BLaER1 (cell line): Measurements from ENCODE around the gene CPSF7.
A peak's percentile ranks its signal among the peaks of the same experiment; 100 is the strongest.
"Not testable (repeated sequence)": the region's sequence is repeated elsewhere in the genome, so short reads cannot be mapped to it uniquely, and the experiment has no call there.

ENCODE experiments used
- H3K27ac ChIP-seq: shearing (Covaris generic); formaldehyde crosslinking; 2 replicates; pipeline ENCODE4 v1.8.1; 2022
- H3K27me3 ChIP-seq: shearing (Covaris generic); formaldehyde crosslinking; 2 replicates; pipeline ENCODE4 v1.8.1; 2022
- H3K36me3 ChIP-seq: shearing (Covaris generic); formaldehyde crosslinking; 2 replicates; pipeline ENCODE4 v1.8.1; 2022
- H3K4me1 ChIP-seq: shearing (Covaris generic); formaldehyde crosslinking; 2 replicates; pipeline ENCODE4 v1.8.1; 2022
- H3K4me2 ChIP-seq: shearing (Covaris generic); formaldehyde crosslinking; 2 replicates; pipeline ENCODE4 v1.8.1; 2022
- H3K4me3 ChIP-seq: shearing (Covaris generic); formaldehyde crosslinking; 2 replicates; pipeline ENCODE4 v1.8.1; 2022
- H3K9ac ChIP-seq: shearing (Covaris generic); formaldehyde crosslinking; 2 replicates; pipeline ENCODE4 v1.8.1; 2022
- H3K9me3 ChIP-seq: shearing (Covaris generic); formaldehyde crosslinking; 2 replicates; pipeline ENCODE4 v1.8.1; 2022
- H4K20me1 ChIP-seq: shearing (Covaris generic); formaldehyde crosslinking; 2 replicates; pipeline ENCODE4 v1.8.1; 2022
- Cebpa-rat ChIP-seq: shearing (Covaris generic); IDR thresholded peaks from 2 replicates; pipeline ENCODE4 v1.8.1; 2022

CPSF7 gene

GRCh38 chr11:61401173-61401572 lies 28.6 kb downstream of the CPSF7 start:
- no peak for TF ChIP-seq Cebpa-rat
- Histone ChIP-seq H3K9ac (no peak overlapping the region), H4K20me1 (peaks cover 31% of the 10 kb centered on the region), H3K9me3 (no peaks in the 10 kb centered on the region), H3K4me1 (no peaks in the 10 kb centered on the region), H3K27me3 (no peaks in the 10 kb centered on the region), H3K4me2 (no peak overlapping the region), H3K4me3 (no peak overlapping the region), H3K27ac (no peak overlapping the region), H3K36me3 (peaks cover 65% of the 10 kb centered on the region)

- TF ChIP-seq Cebpa-rat: no peak
- Histone ChIP-seq H3K4me1 (peaks cover 11% of the 10 kb centered on the region; the same call in 1 of the 2 replicates), H3K9me3 (no peaks in the 10 kb centered on the region), H3K4me3 (peak overlapping the region; percentile 67), H3K9ac (no peak overlapping the region; the same call in 1 of the 2 replicates), H4K20me1 (no peaks in the 10 kb centered on the region), H3K27ac (no peak overlapping the region), H3K27me3 (peaks cover 30% of the 10 kb centered on the region), H3K36me3 (peaks cover 9% of the 10 kb centered on the region; the same call in 1 of the 2 replicates), H3K4me2 (peak overlapping the region; percentile 82)
Observed at GRCh38 chr11:61392981-61393595, 36.7 kb downstream of the CPSF7 start.

- no peak for TF ChIP-seq Cebpa-rat
- Histone ChIP-seq H4K20me1 (no peaks in the 10 kb centered on the region), H3K9me3 (no peaks in the 10 kb centered on the region), H3K4me2 (no peak overlapping the region), H3K4me1 (peaks cover 11% of the 10 kb centered on the region; the same call in 1 of the 2 replicates), H3K4me3 (no peak overlapping the region), H3K27ac (no peak overlapping the region), H3K9ac (no peak overlapping the region), H3K27me3 (peaks cover 30% of the 10 kb centered on the region), H3K36me3 (0 out of 2 replicates have a peak, but pooled peaks cover 3% of the 10 kb centered on the region)
Observed at GRCh38 chr11:61390161-61390560, 39.6 kb downstream of the CPSF7 start.

GRCh38 chr11:61384271-61385242 lies 45.2 kb downstream of the CPSF7 start:
- Histone ChIP-seq H3K4me3 (no peak overlapping the region), H3K4me2 (no peak overlapping the region), H3K9me3 (no peaks in the 10 kb centered on the region), H3K9ac (no peak overlapping the region), H3K27ac (no peak overlapping the region), H4K20me1 (no peaks in the 10 kb centered on the region), H3K27me3 (no peaks in the 10 kb centered on the region), H3K4me1 (no peaks in the 10 kb centered on the region), H3K36me3 (peaks cover 7% of the 10 kb centered on the region)
- TF ChIP-seq Cebpa-rat: no peak

- H3K27ac ChIP-seq, H4K20me1 ChIP-seq, H3K27me3 ChIP-seq, H3K4me2 ChIP-seq, H3K9ac ChIP-seq, H3K36me3 ChIP-seq, H3K9me3 ChIP-seq, H3K4me1 ChIP-seq, H3K4me3 ChIP-seq: not testable (repeated sequence)
Observed at GRCh38 chr11:61383859-61384258, 45.9 kb downstream of the CPSF7 start.

GRCh38 chr11:61380884-61381283 lies 48.9 kb downstream of the CPSF7 start:
- H3K36me3 ChIP-seq: peaks cover 18% of the 10 kb centered on the region
- TF ChIP-seq Cebpa-rat: no peak
- H3K4me3 ChIP-seq: no peak overlapping the region
- no peak overlapping the region for H3K9ac ChIP-seq
- H3K27ac ChIP-seq: no peak overlapping the region
- no peak overlapping the region for H3K4me2 ChIP-seq
- no peaks in the 10 kb centered on the region for H4K20me1 ChIP-seq
- H3K9me3 ChIP-seq: no peaks in the 10 kb centered on the region
- H3K4me1 ChIP-seq: no peaks in the 10 kb centered on the region
- H3K27me3 ChIP-seq: no peaks in the 10 kb centered on the region

GRCh38 chr11:61378713-61379313 lies 51.0 kb downstream of the CPSF7 start:
- peaks cover 14% of the 10 kb centered on the region for H3K9me3 ChIP-seq
- H3K9ac ChIP-seq: no peak overlapping the region
- no peaks in the 10 kb centered on the region for H4K20me1 ChIP-seq
- no peak overlapping the region for H3K27ac ChIP-seq
- TF ChIP-seq Cebpa-rat: no peak
- peaks cover 31% of the 10 kb centered on the region for H3K36me3 ChIP-seq
- no peaks in the 10 kb centered on the region for H3K27me3 ChIP-seq
- no peak overlapping the region for H3K4me2 ChIP-seq
- no peaks in the 10 kb centered on the region for H3K4me1 ChIP-seq
- no peak overlapping the region for H3K4me3 ChIP-seq

GRCh38 chr11:61377461-61378160 lies 52.2 kb downstream of the CPSF7 start:
- no peak overlapping the region for H3K4me2 ChIP-seq
- H4K20me1 ChIP-seq: no peaks in the 10 kb centered on the region
- peaks cover 40% of the 10 kb centered on the region for H3K36me3 ChIP-seq
- no peak overlapping the region for H3K4me3 ChIP-seq
- no peak overlapping the region for H3K9ac ChIP-seq
- H3K27ac ChIP-seq: no peak overlapping the region
- no peaks in the 10 kb centered on the region for H3K27me3 ChIP-seq
- peaks cover 24% of the 10 kb centered on the region for H3K9me3 ChIP-seq
- TF ChIP-seq Cebpa-rat: no peak
- no peaks in the 10 kb centered on the region for H3K4me1 ChIP-seq

- Histone ChIP-seq H3K9me3 (peaks cover 42% of the 10 kb centered on the region), H3K9ac (no peak overlapping the region), H3K27ac (no peak overlapping the region), H3K4me3 (no peak overlapping the region), H3K4me1 (no peaks in the 10 kb centered on the region), H3K27me3 (no peaks in the 10 kb centered on the region), H3K4me2 (no peak overlapping the region), H4K20me1 (no peaks in the 10 kb centered on the region), H3K36me3 (peaks cover 59% of the 10 kb centered on the region)
- no peak for TF ChIP-seq Cebpa-rat
Observed at GRCh38 chr11:61375761-61376108, 54.0 kb downstream of the CPSF7 start.
